ENCODE results near the gene RHOJ. TPM values are rescaled to one million over a fixed set of nuclear protein-coding genes. Genes with fewer than 3 reads are reported as not detected.

Gene RHOJ
- total RNA-seq, 2 donors from 2014 or later: not detected

DNA sequence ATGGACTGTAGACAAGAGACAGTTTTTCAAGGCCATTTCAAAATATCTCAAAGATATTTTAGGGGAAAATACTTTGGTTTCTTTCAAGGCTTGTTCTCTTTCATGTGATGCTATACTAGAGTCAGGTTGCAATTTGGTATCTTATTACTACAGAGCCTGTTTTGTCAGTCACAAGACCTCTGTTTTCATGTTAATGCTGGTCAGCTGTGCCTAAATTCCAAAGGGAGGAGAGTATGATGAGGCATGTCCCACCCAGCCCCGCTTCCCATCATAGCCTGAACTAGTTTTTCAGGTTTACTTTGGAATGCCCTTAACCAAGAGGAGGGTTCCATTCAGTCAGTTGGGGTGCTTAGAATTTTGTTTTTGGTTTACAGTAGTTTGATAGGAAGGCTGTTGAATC lies 61.9 kb downstream of the RHOJ start:
- H3K4me1 Mint-ChIP-seq: peaks cover 11% of the 10 kb centered on the region
- Histone ChIP-seq H3K9ac (ENCODE audit: extremely low read depth, low read length, poor library complexity, severe bottlenecking) (no peak overlapping the region), H3K9me3 (ENCODE audit: control insufficient read depth, low read length) (peaks cover 7% of the 10 kb centered on the region), H3K27me3 (ENCODE audit: control insufficient read depth, insufficient read depth, low read length, poor library complexity, severe bottlenecking) (no peaks in the 10 kb centered on the region), H3K4me3 (ENCODE audit: low read length) (no peak overlapping the region), H3K27ac (ENCODE audit: low read depth, low read length) (no peak overlapping the region), H3K36me3 (ENCODE audit: control insufficient read depth, insufficient read depth, low read length) (no peaks in the 10 kb centered on the region), H3K4me1 (ENCODE audit: control insufficient read depth, insufficient read depth, low read length) (peaks cover 4% of the 10 kb centered on the region)
- H3K9me3 Mint-ChIP-seq: peaks cover 20% of the 10 kb centered on the region
- no peak overlapping the region for H3K4me3 Mint-ChIP-seq
- H3K36me3 Mint-ChIP-seq (ENCODE audit: low read depth): no peaks in the 10 kb centered on the region
- TF ChIP-seq, protein P1, sequence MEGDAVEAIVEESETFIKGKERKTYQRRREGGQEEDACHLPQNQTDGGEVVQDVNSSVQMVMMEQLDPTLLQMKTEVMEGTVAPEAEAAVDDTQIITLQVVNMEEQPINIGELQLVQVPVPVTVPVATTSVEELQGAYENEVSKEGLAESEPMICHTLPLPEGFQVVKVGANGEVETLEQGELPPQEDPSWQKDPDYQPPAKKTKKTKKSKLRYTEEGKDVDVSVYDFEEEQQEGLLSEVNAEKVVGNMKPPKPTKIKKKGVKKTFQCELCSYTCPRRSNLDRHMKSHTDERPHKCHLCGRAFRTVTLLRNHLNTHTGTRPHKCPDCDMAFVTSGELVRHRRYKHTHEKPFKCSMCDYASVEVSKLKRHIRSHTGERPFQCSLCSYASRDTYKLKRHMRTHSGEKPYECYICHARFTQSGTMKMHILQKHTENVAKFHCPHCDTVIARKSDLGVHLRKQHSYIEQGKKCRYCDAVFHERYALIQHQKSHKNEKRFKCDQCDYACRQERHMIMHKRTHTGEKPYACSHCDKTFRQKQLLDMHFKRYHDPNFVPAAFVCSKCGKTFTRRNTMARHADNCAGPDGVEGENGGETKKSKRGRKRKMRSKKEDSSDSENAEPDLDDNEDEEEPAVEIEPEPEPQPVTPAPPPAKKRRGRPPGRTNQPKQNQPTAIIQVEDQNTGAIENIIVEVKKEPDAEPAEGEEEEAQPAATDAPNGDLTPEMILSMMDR (conservative IDR thresholded peaks at IDR 0.05): no peak
- DNase-seq: peak; percentile 75
- H3K27me3 Mint-ChIP-seq (ENCODE audit: insufficient read depth): peaks cover 6% of the 10 kb centered on the region
- WGBS, 2 experiments (ENCODE audit: insufficient coverage in 1 of 2, insufficient read length in 1 of 2): 80 to 94% methylated on average over 1 of the region's 1 CpG
- H3K27ac Mint-ChIP-seq: no peak overlapping the region

DNA sequence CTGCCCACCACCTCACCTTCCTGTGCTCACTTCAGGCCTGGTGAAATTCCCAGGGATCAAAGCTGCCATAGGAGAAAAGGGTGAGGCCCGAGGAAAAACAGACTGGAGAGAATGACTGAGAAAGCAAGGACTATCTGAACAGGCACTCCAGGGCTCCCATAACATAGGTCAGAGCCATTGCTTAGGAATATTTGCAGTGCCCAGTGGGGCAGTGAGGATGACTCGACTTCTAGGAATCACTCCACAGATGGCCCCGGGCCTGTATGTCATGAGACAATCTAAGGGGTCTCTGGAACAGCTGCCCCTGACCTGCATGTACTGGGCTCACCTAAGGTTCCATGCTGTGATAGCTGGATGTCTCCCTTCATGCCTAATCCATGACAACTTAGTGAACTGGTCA lies 62.9 kb downstream of the RHOJ start:
- H3K36me3 Mint-ChIP-seq (ENCODE audit: low read depth): no peaks in the 10 kb centered on the region
- H3K4me3 ChIP-seq (ENCODE audit: low read length): no peak overlapping the region

DNA sequence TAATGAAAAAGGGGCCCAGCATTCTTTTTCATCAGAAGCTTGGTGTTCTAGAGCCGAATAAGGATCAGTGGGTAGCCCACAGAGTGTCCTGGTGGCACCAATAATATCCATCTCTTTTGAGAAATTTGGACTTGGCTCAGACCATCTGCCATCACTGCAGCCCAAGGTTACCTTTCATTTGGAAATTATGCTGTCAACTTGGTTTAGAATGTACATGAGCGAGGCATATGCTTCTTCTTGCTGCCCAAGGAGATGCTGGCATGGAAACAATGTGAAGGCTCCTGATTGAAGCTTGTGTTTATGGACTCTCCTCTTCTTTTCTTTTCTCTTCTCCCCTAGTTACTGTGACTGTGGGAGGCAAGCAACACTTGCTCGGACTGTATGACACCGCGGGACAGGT lies 64.5 kb downstream of the RHOJ start:
- 93 to 100% methylated on average over 2 to 5 of the region's 5 CpGs for WGBS, 2 experiments (ENCODE audit: insufficient coverage in 1 of 2, insufficient read length in 1 of 2)
- Mint-ChIP-seq H3K36me3 (ENCODE audit: low read depth) (no peaks in the 10 kb centered on the region), H3K27ac (no peak overlapping the region), H3K4me1 (no peaks in the 10 kb centered on the region), H3K4me3 (no peak overlapping the region), H3K9me3 (peaks cover 20% of the 10 kb centered on the region), H3K27me3 (ENCODE audit: insufficient read depth) (peaks cover 3% of the 10 kb centered on the region)
- TF ChIP-seq, protein P1 (conservative IDR thresholded peaks at IDR 0.05): no peak
- H3K27me3 ChIP-seq (ENCODE audit: control insufficient read depth, insufficient read depth, low read length, poor library complexity, severe bottlenecking): no peaks in the 10 kb centered on the region
- H3K9ac ChIP-seq (ENCODE audit: extremely low read depth, low read length, poor library complexity, severe bottlenecking): no peak overlapping the region
- DNase-seq: no peak
- no peaks in the 10 kb centered on the region for H3K4me1 ChIP-seq (ENCODE audit: control insufficient read depth, insufficient read depth, low read length)
- H3K27ac ChIP-seq (ENCODE audit: low read depth, low read length): no peak overlapping the region
- no peaks in the 10 kb centered on the region for H3K36me3 ChIP-seq (ENCODE audit: control insufficient read depth, insufficient read depth, low read length)
- peaks cover 7% of the 10 kb centered on the region for H3K9me3 ChIP-seq (ENCODE audit: control insufficient read depth, low read length)
- no peak overlapping the region for H3K4me3 ChIP-seq (ENCODE audit: low read length)

More for the DNA sequence above, 62.9 kb downstream of the RHOJ start:
- H3K4me1 Mint-ChIP-seq: peaks cover 6% of the 10 kb centered on the region
- Histone ChIP-seq H3K4me1 (ENCODE audit: control insufficient read depth, insufficient read depth, low read length) (no peaks in the 10 kb centered on the region), H3K9me3 (ENCODE audit: control insufficient read depth, low read length) (peaks cover 7% of the 10 kb centered on the region), H3K36me3 (ENCODE audit: control insufficient read depth, insufficient read depth, low read length) (no peaks in the 10 kb centered on the region), H3K27ac (ENCODE audit: low read depth, low read length) (no peak overlapping the region), H3K27me3 (ENCODE audit: control insufficient read depth, insufficient read depth, low read length, poor library complexity, severe bottlenecking) (no peaks in the 10 kb centered on the region), H3K9ac (ENCODE audit: extremely low read depth, low read length, poor library complexity, severe bottlenecking) (no peak overlapping the region)
- H3K9me3 Mint-ChIP-seq: peaks cover 20% of the 10 kb centered on the region
- TF ChIP-seq, protein P1 (conservative IDR thresholded peaks at IDR 0.05): no peak
- H3K27ac Mint-ChIP-seq: no peak overlapping the region
- peaks cover 3% of the 10 kb centered on the region for H3K27me3 Mint-ChIP-seq (ENCODE audit: insufficient read depth)
- 57 to 90% methylated on average over 1 to 3 of the region's 3 CpGs for WGBS, 2 experiments (ENCODE audit: insufficient coverage in 1 of 2, insufficient read length in 1 of 2)
- H3K4me3 Mint-ChIP-seq: no peak overlapping the region
- no peak for DNase-seq
